ENCODE measurements around the gene ZNF354C. TPM values are rescaled to one million over a fixed set of nuclear protein-coding genes. Genes with fewer than 3 reads are reported as not detected.

Gene ZNF354C
- total and polyA plus RNA-seq, 2 of the 13 experiments (the other 11 are each of a cell fraction or from before 2014, with no cell fraction given) = 0.02 TPM; not detected in 1

DNA sequence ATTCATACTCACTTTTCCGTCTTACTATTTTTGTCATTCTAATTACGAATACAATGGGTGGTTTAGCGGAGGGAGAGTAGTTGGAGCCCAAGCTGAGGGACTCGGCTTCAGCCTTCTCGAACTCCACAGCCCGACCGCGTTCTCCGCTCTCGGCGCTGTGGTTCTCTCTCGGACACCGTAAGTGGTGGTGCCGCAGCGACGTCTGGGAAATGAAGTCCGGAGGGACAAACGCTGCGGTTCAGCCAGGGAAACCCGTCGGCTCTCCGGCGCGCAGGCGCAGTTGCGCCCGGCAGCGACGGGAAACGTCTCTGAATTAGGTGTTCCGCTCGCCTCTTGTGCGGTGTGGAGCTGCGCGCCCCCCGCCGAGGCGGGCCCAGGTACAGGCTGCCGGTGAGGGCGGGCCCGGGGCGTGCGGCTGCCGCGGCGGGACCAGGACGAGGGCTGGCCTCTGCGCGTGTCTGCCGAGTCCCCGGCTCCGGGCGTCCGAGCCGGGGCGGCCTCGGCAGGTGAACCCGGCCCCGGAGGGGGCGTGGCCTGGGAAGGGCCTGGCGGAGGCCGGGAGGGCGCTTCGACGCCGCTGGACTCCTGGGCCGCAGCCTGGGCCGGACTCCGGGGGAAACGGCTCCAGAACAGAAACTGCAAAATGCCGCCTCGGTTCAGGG is 36.5 kb upstream of the ZNF354C start, which contains the start of gene ZNF879 (continued):
- TF ChIP-seq, protein P1, sequence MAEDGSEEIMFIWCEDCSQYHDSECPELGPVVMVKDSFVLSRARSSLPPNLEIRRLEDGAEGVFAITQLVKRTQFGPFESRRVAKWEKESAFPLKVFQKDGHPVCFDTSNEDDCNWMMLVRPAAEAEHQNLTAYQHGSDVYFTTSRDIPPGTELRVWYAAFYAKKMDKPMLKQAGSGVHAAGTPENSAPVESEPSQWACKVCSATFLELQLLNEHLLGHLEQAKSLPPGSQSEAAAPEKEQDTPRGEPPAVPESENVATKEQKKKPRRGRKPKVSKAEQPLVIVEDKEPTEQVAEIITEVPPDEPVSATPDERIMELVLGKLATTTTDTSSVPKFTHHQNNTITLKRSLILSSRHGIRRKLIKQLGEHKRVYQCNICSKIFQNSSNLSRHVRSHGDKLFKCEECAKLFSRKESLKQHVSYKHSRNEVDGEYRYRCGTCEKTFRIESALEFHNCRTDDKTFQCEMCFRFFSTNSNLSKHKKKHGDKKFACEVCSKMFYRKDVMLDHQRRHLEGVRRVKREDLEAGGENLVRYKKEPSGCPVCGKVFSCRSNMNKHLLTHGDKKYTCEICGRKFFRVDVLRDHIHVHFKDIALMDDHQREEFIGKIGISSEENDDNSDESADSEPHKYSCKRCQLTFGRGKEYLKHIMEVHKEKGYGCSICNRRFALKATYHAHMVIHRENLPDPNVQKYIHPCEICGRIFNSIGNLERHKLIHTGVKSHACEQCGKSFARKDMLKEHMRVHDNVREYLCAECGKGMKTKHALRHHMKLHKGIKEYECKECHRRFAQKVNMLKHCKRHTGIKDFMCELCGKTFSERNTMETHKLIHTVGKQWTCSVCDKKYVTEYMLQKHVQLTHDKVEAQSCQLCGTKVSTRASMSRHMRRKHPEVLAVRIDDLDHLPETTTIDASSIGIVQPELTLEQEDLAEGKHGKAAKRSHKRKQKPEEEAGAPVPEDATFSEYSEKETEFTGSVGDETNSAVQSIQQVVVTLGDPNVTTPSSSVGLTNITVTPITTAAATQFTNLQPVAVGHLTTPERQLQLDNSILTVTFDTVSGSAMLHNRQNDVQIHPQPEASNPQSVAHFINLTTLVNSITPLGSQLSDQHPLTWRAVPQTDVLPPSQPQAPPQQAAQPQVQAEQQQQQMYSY (CRISPR knock-in tag; IDR thresholded peaks at IDR 0.05) = peak; percentile 40; the same call in 1 of the 2 replicates
- TF ChIP-seq MTA1 (CRISPR knock-in tag; IDR thresholded peaks at IDR 0.05; ENCODE audit: borderline replicate concordance) = no peak
- no peak for TF ChIP-seq ZKSCAN8 (CRISPR knock-in tag; IDR thresholded peaks at IDR 0.05; ENCODE audit: borderline replicate concordance)
- no peak for TF ChIP-seq JUNB (CRISPR knock-in tag; IDR thresholded peaks at IDR 0.05; ENCODE audit: borderline replicate concordance)
- no peak for TF ChIP-seq KLF13 (CRISPR knock-in tag; IDR thresholded peaks at IDR 0.05)
- TF ChIP-seq, protein P2, sequence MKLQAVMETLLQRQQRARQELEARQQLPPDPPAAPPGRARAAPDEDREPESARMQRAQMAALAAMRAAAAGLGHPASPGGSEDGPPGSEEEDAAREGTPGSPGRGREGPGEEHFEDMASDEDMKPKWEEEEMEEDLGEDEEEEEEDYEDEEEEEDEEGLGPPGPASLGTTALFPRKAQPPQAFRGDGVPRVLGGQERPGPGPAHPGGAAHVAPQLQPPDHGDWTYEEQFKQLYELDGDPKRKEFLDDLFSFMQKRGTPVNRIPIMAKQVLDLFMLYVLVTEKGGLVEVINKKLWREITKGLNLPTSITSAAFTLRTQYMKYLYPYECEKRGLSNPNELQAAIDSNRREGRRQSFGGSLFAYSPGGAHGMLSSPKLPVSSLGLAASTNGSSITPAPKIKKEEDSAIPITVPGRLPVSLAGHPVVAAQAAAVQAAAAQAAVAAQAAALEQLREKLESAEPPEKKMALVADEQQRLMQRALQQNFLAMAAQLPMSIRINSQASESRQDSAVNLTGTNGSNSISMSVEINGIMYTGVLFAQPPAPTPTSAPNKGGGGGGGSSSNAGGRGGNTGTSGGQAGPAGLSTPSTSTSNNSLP (IDR thresholded peaks at IDR 0.05; ENCODE audit: low read depth, low read length) = no peak
- TF ChIP-seq NFYB (CRISPR knock-in tag; IDR thresholded peaks at IDR 0.05) = no peak
- no peak for TF ChIP-seq ZNF10 (CRISPR knock-in tag; IDR thresholded peaks at IDR 0.05; ENCODE audit: borderline replicate concordance, low read depth)
- TF ChIP-seq IKZF1 (IDR thresholded peaks at IDR 0.05) = no peak
- no peak for TF ChIP-seq ZNF274 (CRISPR knock-in tag; IDR thresholded peaks at IDR 0.05)
- no peak for TF ChIP-seq NFATC3 (CRISPR knock-in tag; IDR thresholded peaks at IDR 0.05)
- no peak for TF ChIP-seq PHF20 (CRISPR knock-in tag; IDR thresholded peaks at IDR 0.05)
- no peak for TF ChIP-seq GLI4 (CRISPR knock-in tag; IDR thresholded peaks at IDR 0.05; ENCODE audit: borderline replicate concordance)
- TF ChIP-seq ZNF337 (CRISPR knock-in tag; IDR thresholded peaks at IDR 0.05; ENCODE audit: borderline replicate concordance, low read depth) = no peak
- no peak for TF ChIP-seq FOXA1 (IDR thresholded peaks at IDR 0.05)
- no peak for TF ChIP-seq FOXA1 (CRISPR knock-in tag; IDR thresholded peaks at IDR 0.05)
- TF ChIP-seq, protein P3, sequence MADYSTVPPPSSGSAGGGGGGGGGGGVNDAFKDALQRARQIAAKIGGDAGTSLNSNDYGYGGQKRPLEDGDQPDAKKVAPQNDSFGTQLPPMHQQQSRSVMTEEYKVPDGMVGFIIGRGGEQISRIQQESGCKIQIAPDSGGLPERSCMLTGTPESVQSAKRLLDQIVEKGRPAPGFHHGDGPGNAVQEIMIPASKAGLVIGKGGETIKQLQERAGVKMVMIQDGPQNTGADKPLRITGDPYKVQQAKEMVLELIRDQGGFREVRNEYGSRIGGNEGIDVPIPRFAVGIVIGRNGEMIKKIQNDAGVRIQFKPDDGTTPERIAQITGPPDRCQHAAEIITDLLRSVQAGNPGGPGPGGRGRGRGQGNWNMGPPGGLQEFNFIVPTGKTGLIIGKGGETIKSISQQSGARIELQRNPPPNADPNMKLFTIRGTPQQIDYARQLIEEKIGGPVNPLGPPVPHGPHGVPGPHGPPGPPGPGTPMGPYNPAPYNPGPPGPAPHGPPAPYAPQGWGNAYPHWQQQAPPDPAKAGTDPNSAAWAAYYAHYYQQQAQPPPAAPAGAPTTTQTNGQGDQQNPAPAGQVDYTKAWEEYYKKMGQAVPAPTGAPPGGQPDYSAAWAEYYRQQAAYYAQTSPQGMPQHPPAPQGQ (CRISPR knock-in tag; IDR thresholded peaks at IDR 0.05; ENCODE audit: borderline replicate concordance) = no peak
- TF ChIP-seq ONECUT2 (CRISPR knock-in tag; IDR thresholded peaks at IDR 0.05) = no peak
- no peak for TF ChIP-seq ZNF709 (CRISPR knock-in tag; IDR thresholded peaks at IDR 0.05)
- no peak for TF ChIP-seq POLR2AphosphoS2 (IDR thresholded peaks at IDR 0.05; ENCODE audit: low read depth, low read length)
- TF ChIP-seq, protein P4, sequence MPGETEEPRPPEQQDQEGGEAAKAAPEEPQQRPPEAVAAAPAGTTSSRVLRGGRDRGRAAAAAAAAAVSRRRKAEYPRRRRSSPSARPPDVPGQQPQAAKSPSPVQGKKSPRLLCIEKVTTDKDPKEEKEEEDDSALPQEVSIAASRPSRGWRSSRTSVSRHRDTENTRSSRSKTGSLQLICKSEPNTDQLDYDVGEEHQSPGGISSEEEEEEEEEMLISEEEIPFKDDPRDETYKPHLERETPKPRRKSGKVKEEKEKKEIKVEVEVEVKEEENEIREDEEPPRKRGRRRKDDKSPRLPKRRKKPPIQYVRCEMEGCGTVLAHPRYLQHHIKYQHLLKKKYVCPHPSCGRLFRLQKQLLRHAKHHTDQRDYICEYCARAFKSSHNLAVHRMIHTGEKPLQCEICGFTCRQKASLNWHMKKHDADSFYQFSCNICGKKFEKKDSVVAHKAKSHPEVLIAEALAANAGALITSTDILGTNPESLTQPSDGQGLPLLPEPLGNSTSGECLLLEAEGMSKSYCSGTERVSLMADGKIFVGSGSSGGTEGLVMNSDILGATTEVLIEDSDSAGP (CRISPR knock-in tag; IDR thresholded peaks at IDR 0.05; ENCODE audit: borderline replicate concordance) = peak; percentile 12; the same call in 1 of the 2 replicates
- TF ChIP-seq ATM (IDR thresholded peaks at IDR 0.05; ENCODE audit: borderline replicate concordance) = no peak

Data from HepG2 (cell line).